HL-60/S4 treated with phorbol 12-myristate 13-acetate at 8.2 ng/mL for 4 days and 3 days (cell line): ENCODE results near the gene SEMA3F.

Experiments
- in situ Hi-C: fragments of 300-500 bp; cut with MboI; formaldehyde crosslinking; loops from 2 replicates; pipeline ENCODE4 v1.15.0; 2022; ENCODE audit warnings: low sequenced_read_pairs

Gene SEMA3F

DNA sequence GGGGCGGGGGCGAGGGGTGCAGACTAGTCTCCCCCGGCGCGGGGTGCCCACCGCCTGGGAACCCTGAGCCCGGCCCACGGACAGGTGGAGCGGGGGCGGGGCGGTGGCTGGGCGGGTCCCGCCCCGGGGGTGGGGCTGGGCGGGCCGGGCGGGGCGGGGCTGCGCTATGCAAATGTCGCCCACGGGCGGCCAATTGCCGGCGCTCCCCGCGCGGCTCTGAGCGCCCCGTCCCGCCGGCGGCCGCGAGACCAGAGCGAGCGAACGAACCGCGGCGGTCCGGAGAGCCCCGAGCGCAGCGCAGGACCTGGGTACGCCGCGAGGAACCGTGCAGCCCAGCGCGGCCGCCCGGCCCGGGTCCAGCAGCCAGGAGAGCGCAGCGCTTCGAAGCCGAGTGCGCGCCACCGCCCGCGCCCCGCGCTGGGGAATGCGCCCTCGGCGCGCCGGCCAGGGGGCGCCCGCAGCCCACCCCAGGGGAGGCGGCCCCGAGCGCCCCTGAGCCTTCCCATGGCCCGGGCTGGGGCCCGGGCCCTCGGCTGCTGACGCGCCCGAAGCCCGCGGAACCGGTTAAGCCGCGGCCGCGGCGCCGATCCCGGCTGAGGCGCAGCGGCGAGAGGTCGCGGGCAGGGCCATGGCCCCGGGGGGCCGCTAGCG lies at the start of gene SEMA3F:
TSS of gene SEMA3F (plus strand) at position 485 of the 651 bp plus-strand sequence. CDS start 4,299 bp downstream, outside the sequence.
- in situ Hi-C loops, result no loop called here

DNA sequence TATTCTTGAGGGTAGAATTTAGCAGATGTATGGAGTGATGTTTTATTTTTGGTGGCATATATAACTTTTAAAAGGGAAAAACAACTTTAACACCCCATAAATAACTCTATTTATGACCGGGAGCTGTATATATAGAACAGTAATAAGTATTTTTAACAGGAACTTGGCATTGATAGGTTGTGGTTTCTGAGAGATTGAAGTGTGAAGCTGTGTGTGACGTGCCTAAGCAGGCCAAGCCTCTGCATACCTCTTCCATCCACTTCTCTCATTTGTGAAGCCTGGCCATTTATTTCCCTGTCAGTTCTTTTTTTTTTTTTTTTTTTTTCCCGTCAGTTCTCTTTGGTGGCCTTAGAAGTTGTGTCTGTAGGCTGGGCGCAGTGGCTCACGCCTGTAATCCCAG lies 43.4 kb upstream of the SEMA3F start:
- in situ Hi-C loops, result no loop called here

DNA sequence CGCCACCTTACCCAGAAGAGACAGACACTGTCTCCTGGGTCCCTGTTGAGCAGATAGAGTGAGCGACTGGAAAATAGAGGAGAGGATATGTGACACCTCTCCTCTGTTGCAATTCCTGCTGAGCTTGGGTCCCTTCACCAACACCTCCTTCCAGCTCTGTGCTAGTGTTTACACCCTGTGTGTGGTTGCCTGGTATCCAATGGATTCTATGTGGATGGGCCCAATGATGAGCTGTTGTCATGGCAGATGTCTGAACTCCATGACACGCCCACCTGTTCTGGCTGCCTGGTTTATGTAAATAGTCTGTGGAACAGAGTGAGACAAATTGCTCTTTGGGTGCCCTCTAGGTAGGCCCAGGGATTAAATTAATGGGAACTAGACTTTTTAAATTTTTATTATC lies 42.7 kb upstream of the SEMA3F start:
- in situ Hi-C loops, result no loop called here

DNA sequence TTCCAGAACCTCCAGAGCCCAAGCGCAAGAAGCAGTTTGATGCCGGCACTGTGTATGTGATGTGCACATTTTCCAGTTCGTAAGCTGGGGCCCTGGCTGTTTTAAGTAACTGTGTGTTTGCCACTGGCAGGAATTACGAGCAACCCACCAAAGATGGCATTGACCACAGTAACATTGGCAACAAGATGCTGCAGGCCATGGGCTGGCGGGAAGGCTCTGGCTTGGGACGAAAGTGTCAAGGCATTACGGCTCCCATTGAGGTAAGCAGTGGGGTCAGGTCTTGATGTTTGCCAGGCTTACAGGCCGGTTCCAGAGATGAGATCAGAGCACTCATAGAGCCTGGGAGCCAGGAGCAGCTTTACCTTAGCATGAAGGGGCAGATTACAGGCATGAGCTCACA lies 38.0 kb upstream of the SEMA3F start:
- in situ Hi-C loops, result no loop called here

DNA sequence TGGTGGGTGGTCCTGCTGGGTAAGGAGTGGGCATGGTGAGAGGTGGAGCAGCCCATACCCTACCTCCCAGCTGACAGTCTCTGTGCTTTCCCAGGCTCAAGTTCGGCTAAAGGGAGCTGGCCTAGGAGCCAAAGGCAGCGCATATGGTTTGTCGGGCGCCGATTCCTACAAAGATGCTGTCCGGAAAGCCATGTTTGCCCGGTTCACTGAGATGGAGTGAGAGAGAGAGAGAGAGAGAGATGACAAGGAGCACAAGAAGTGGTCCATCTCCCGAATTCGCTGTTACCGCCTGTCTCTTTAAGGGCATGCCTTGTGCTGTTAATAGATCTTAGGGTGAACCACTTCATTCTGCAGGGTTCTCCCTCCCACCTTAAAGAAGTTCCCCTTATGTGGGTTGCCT lies 36.9 kb upstream of the SEMA3F start:
- in situ Hi-C loops, result no loop called here

DNA sequence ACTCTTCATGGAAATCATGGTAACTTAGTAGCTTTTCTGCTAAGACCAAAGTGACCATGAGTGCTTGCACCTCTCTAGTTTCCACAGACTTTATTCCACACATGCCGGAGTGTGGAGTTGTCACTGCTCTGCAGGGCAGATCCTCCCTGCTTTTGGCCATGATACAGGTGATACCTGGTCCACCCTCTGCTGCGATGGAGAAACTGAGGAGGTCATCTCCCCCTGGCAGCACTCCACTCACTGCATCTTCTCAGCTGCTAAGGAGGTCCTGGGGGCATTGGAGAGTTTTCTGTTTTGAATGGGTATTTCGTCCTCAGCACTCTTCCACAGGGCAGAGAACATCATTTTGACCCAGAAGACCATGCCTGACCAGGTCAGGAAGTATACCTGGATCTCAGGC lies 35.3 kb upstream of the SEMA3F start:
- in situ Hi-C loops, result no loop called here

DNA sequence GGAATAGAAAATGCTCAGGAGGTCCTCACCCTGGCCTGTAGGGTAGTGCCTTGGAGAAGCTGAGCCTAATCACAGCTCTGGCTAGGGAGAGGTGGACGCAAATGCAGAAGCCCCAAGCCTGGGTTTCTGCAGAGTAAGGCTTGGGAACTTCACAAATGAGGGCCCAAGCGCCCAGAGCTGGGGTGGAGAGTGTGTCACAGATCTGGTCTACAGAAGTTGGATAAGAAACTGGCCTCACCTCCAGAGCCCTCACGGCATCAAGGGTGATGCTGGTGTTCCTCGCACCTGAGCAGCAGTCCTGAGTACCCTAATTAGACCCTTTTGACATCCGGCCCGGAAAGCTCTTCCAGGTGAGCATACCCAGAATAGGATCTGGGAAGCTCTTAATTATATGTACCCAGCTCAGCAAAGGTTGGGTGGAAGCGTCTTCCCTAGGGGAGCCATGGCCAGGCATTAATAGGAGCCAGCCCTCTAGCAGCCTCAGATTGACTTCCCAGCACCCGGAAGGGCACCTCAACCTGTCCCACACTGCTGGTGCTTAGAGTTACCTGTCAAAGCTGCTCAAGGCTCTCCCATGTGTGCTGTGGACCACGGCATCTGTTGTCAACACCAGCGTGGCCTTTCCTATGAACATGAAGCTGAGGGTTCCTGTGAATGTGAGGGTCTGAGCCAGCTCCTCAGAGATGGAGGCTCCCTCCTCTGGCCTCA lies 34.6 kb upstream of the SEMA3F start:
- in situ Hi-C loops, result no loop called here

DNA sequence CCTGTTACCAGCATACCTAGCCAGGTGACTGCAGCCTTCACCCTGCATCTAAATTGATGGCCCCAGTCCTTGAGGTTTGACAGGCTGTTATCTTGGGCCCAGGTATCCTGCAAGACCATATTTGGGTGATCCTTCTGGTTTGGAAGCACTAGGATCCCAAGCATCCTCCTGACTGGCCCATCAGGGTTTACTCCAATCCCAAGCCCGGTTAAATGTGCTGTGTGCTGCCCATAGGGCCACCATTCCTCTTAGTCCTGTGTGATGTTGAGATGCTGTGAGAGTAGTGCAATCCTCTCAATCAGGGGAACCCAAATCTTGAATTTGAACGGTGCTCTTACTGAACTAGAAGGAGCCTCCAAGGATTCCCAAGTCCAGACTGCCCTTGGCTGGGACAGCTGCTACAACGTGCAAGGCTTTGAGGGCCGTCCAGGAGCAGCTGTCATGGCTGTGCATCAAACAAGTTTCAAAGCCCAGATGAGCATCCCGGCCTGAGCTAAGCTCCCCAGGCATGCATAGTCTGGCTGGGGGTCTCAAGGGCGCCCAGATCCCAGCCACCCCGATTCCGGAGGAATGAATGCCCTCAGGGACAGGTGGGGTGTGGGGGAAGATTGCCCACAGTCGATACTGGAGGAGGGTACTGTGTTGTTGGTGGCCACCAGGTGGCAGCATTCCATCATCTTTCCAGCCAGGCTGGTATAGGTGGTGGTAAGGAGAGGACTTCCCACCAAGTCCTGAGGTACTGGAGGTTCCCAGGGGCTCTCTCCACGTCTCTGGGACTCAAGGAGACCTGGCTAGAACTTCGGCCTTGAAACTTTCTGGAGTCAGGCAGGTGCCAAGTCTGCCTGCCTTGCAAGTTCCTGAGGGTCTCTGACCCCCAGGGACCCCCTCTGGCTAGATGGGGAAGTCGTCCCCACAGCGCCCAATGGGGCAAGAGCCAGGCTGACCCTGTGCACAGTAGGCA lies 33.8 kb upstream of the SEMA3F start:
- in situ Hi-C loops, result no loop called here

DNA sequence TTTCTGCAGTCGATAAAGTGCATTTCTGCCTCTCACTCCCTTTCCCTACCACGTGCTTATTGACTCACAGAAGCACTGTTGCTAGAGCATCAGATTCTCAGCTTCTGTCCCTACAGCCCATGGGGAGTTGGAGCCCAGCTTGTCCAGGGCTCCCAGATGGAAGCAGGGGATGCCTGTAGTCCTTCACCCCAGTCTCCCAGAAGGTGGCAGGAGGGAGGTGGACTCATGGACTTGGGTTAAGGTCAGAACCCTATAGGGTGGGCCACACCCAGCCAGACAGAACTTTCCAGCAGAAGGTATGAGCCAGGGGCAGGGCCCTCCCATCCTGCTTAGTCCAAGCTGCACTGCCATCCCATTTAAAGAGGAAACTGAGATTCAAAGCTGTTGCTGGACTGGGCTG lies 33.1 kb upstream of the SEMA3F start:
- in situ Hi-C loops, result no loop called here

DNA sequence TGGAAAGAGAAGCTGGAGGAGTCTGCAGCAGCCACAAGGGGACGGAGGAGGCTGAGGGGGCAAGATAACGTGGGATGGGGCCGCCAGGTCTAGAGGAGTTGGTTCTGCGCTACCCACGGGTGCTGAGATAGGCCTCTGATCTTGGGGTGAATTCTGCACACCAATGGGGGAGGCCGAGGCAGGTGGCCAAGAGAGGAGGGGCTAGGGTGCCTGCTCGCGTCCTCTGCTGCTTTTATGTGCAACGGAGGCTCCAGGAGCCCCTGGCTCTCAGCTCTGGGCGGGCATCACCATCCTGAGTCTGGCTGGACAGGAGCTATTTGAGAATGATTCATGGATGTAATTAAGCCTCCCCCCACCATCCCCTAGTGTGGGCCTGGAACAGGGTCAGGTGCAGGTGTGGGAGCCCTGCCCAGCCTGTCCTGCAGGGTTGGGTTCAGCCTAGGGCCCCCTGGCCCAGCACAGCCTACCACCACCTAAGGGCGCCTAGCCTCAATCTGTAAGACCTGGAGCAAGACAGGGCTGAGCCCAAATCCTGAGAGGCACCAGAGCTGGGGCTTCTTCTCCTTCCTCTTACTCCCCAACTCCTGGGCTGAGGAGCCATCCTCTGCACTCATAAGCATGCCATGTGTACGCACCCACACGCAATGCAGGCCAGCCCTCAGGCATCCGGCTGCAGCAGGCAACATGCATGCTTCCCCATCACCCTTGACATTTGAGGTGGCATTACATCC lies 32.3 kb upstream of the SEMA3F start:
- in situ Hi-C loops, result no loop called here

DNA sequence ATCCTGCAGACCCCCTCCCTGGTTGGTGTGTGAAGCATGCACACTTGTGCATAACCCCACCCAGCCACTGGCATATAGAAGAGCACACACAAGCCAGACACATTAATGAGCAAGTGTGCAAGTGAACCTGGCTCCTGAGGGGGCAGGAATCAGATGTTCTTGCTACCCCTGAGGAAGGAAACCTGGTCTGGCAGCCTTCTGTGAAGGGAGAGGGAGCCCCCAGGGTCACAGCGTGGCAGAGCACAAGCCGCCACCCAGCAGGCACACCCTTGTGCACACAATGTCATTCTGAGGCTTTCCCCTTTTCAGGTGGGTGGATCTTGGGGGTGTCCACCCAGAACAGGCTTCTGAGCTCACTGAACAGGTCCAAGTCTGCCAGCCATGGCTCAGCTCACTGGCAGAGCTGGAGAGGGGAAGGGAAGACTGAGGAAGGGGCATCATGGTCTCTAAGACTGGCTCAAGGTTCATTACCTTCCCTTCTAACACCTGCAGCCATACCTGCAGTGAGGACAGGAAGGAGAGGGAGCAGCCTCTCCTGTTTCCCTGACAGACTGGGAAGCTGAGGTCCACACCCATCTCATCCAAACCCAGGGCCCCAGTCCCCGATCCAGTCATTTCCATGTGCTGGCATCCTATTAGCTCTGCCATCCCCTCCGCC lies 31.6 kb upstream of the SEMA3F start:
- in situ Hi-C loops, result no loop called here

DNA sequence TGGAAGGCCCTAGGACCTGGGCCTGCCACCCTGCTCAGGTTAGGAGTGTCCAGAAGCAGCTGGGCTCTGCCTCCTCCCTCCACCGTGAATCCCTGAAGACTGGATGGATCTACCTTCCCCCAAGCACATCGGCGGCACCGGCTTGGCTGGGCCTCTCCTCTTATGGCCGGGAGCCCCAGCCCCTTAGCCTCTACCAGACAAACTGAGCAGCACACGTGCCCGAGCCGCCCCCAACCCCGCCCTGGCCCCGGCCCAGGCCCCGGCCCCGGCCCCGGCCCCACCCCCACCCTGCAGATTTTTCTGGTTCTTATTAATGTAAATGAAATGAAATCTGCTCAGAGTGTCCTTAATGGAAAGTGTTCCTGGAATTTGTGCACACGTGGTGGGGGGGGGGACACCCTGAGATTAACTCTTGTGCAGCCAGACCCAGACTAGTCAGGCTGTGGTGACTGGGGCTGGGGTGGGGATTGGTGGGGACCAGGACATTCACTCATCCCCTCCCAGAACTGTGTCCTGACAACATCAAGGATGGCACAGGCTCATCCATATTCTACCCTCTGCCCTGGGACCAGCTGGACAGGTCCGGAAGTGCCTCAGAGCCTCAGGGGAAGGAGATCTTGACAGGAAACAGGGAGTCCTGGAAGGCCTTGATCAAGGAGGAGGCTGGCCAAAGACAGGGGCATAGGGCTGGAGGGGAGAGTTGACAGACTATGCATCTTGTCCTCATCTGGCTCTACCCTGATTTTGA lies 30.9 kb upstream of the SEMA3F start:
- in situ Hi-C loops, result no loop called here

DNA sequence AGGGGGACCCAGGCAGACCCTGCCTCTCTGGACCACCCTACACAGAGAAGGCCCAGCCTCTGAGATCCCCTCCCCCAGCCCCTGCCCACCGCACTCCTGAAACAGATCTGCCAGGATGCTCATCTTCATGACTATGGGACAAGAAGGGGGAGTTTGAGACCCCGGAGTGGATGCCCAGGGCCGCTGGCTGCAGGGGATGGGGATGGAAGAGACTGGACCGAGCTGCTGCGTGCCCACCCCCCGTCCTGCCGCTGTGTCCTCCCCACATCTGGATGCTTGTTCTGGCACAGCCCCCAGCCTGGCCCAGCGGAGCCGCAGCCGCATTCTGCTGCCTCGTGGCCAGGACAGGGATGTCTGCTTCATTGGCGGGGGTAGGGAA lies 30.3 kb upstream of the SEMA3F start:
- in situ Hi-C loops, result no loop called here

DNA sequence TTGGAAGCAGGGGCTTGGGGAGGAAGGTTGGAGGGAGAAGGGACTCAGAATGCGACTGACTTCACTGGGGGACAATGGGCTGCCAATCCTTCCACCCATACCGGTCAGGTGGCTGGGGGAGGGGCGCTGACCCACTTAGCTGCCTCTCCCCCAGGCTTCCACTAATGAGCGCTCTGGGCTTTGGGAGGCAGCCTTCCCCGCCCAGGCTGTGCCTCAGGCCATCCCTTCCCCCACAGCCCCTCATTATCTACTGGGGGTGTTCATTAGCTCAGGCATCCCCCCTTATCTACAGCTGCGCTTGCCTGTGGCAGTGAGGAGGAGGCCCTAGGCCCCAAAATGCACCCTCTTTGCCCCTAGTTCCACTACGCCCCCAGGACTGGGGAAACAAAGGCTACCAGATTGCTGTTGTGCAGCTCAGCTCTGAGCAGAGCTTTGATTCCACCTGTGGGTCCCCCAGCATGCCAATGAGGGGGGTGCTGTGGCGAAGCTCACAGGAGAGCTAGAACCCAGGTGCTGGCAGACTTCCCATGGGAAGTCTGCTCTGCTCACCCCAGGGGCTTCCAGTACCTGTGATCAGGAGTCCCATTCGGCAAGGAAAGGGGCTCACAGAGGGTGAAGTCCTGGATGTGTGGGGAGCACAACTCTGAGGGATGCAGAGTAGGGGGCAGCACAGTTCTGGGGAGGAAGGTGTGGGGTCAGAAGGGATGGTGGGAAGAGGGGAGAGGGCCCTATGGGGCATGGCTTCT lies 29.4 kb upstream of the SEMA3F start:
- in situ Hi-C loops, result no loop called here

DNA sequence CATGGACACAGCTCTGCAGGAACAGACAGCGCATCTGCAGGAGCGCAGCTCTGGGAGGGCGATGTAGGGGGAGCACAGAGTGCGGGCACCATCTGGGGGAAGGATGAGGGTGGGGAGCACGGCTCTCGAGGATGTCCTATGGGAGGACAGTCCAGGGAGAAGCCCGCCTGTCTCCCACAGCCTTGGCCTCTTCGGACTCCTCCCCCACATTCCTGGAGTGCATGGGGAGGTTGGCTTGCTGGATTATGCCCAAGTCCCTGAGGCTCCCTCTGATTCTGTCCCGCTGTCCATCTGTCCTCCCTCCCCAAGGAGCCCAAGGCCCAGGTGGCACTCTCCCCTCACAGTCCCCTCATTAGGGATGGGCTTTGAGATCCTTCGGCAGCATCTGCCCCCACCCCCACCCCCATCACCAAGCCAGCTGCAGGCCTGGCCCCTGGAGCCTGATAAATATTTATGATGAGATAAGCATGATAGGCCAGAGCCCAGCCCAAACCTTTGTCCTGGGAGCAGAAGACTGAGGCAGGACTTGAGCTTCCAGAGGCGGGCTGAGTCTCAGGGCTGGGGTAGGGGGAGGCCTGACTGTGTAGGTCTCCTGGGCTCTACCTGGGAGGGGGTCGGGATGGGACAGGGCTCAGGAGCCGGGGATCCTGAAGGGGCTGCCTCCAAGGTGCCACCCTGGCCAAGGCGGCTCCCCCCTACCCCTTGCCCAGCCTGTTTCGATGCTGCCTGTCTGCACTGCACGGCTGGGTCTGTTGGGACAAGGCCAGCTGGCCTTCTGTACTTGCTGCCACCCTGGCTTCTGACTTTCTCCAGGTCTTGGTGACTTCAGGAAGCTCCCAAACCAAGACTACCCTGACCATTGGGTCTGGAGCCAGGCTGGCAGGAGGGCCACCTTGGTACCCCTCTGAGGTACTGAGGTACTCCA lies 28.6 kb upstream of the SEMA3F start:
- in situ Hi-C loops, result no loop called here

DNA sequence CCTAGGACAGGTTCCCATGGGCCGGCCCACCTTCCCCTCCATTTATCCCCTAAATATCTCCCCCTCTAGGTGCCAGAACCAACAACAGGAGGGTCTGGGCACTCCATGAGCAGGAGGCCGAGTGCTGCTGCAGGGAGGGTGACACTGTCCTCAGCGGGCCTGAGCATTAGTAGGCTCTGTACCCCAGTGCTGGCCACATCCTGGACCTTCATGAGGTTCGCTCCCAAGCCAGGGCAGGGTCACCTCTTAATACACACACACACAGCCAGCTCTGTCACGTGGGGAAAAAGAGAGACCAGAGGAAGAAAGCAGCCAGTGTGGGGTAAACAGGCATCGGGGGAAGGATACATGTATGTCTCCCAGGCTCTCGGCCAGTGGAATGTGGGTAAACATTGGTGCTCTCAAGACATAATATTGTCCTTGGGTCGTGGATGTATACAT lies 27.9 kb upstream of the SEMA3F start:
- in situ Hi-C loops, result no loop called here

DNA sequence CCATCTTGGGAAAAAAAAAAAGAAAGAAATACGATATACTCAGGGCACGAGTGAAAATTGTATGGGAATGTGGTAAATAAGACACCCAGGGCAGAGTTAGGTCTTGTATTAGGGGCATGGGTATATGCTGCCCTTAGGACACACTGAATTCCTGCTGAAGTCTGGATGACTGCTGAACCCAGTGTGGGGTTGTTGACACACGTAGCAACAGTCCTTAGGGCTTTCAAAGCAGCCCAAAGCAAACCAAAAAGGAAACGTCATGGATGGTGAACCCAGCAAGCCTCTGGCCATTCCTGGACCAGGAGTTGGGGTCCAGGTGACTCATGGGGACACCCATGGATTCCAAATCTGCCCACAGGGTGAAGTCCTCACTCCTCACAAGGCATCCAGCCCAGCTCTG lies 27.1 kb upstream of the SEMA3F start:
- in situ Hi-C loops, result no loop called here

DNA sequence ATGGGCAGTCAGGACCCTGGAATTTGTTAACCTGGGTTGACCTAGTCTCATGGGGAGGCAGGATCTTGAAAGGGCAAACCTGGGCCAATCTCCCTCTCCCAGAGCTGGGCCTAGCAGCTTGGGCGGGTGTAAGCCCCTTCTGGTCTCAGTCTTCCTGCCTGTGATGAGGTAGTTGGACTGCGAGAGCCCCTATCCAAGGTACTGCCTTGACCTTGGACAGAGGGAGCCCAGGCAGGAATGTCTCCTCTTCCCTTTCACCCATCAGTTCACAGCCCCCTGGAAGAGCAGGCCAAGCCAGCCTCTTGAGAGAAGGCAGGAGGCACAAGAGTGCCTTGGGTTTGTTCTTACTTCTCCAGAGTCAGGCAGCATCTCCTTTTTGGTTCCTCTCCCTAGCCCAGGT lies 24.7 kb upstream of the SEMA3F start:
- in situ Hi-C loops, result no loop called here
